Dermis blood vessel endothelial cell (primary cell): Measurements from ENCODE around the gene CTAG2. TPM values are rescaled to one million over a fixed set of nuclear protein-coding genes. Genes with fewer than 3 reads are reported as not detected.
"Not testable (repeated sequence)": the region's sequence is repeated elsewhere in the genome, so short reads cannot be mapped to it uniquely, and the experiment has no call there.

Experiments
- DNase-seq: peaks from one replicate; pipeline ENCODE4 v3.0.0; 2010
- total RNA-seq: library from RNA; depleted of rRNA; stranded (reverse); fragments of >200 nt; gene quantifications from 2 replicates; pipeline ENCODE4 v1.2.3, GENCODE V29; 2014

The CTAG2 gene
- not detected in 2 replicates for total RNA-seq

DNA sequence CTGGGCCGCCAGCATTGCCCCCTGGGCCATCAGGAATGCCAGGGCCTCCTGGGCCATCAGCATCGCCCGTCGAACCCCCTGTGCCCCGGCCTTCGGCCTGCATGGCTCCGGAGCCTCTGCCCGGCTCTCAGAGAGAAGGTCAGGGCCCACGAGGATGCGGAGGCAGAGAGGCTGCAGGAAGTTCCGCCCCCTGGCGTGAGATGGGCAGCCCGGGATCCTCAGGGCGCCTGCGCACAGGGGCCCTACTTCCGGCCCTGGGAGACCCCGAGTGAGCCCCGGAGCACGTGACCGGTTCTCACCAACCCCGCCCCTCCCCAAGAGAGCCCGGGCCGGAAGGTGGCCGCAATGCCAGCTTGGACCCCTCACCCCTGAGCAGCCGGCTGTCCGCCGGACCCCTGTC, at the start of gene CTAG2:
CTAG2 (minus strand) TSS at position 167 of the 400 bp plus-strand sequence; CDS start at position 103, 64 bp downstream.
- not testable (repeated sequence) for DNase-seq

DNA sequence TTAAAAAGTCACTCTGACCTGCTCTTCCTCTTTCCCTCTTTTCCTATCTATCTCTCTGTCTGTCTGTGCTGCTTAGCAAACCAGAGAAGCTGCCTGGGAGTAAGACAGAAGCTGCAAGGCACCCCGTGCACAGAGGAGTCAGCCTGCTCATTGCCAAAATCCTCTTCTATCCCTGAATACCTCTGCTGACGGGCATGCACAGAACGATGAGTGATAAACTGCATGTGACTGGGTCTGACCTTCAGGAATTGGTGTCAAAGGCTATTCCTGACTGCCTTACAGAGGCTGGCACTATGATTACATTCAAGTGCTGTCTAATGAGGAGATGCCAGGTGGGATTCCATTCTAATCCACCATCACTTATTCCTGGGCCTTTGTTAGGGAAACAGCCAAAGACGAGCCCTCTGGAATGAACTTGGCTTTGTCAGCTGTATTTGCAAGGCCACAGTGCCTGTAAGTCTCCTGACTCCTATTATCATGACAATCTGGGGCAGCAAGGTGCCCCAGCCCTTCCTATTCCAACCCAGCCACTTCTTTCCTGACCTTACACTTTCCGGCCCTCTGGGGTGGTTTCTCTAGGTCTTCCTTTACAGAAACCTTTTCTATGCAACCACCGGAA, 45.4 kb upstream of the CTAG2 start:
- DNase-seq: no peak

DNA sequence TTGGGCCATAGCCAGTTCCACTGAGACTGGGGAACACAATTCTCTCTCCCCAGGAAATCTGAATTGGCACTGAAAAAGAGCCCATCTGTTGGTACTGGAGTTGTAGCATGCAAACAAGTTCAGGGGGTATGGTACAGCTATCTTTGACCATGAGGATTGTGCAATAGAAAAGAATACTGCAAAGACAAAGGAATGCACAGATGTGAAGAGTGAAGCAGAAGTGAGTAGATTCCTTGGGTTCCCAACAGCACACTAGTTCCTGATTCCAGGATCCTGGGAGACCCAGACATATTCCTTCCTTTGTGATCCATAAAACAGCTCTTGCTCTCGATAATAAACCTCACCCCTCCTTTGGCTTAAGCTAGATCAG, 43.3 kb upstream of the CTAG2 start:
- DNase-seq: no peak

DNA sequence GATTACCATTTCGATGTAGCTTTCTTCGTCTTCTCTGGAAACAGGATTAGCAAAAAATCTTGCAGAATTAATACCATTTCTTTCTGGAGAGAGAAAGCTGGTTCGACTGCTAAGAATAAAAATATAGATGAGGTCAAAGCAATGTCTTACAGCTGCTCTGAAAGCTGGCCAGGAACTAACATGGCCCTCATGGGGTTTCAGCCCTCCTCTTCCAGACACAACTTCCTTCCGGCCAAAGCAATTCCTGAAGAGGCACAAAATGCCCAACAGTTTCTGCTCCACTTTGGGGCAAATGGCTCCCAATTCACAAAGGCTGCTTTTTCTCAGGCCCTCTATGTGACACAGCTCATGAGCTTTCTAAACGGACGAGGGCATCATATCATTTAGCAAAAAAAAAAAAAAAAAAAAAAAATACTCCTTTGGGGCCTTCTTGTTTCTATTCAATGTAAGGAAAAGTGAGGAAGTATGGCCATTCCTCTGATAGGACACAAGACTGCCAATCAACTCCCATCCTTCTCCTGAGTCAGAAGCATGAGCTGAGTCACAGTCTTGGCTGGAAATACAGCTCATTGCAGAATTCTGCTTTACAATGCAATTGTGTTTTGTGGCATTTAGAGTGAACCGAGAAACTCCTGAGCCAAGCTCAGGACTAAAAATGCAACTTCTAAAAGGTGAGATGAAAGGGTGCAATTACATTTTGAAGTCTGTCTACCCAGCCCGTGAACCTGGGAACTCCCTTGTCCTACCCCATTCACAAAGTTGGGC, 42.7 kb upstream of the CTAG2 start:
- peak; percentile 66 for DNase-seq

DNA sequence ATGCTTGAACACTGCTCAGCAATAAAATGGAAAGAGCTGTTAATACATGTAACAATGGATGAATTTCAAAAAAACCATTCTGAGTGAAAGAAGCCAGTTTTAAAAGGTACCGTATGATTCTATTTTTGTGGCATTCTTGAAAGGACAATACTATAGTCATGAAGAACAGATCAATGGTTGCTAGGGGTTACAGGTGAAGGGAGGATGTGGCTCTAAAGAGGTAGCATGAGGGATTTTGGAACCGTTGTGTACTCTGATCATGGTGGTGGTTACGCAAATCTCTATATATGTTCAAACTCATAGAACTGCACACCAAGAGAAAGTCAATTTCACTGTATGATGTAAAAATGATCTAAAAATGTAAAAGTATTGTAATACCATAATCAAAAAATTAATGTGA, 40.0 kb upstream of the CTAG2 start:
- DNase-seq: no peak

DNA sequence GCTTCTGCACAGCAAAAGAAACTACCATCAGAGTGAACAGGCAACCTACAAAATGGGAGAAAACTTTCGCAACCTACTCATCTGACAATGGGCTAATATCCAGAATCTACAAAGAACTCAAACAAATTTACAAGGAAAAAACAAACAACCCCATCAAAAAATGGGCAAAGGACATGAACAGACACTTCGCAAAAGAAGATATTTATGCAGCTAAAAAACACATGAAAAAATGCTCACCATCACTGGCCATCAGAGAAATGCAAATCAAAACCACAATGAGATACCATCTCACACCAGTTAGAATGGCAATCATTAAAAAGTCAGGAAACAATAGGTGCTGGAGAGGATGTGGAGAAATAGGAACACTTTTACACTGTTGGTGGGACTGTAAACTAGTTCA, 37.1 kb upstream of the CTAG2 start:
- not testable (repeated sequence) for DNase-seq

DNA sequence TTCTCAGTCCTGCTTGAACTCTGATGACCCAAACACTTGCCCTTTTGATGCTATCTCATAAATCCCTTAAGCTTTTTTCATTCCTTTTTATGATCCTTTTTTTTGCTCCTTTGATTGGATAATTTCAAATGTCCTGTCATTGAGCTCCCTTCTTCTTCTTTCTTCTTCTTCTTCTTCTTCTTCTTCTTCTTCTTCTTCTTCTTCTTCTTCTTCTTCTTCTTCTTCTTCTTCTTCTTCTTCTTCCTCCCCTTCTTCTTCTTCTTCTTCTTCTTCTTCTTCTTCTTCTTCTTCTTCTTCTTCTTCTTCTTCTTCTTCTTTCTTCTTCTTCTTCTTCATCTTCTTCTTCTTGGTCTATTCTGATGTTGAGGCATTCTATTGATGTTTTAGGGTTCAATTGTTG, 18.7 kb upstream of the CTAG2 start:
- DNase-seq: not testable (repeated sequence)

DNA sequence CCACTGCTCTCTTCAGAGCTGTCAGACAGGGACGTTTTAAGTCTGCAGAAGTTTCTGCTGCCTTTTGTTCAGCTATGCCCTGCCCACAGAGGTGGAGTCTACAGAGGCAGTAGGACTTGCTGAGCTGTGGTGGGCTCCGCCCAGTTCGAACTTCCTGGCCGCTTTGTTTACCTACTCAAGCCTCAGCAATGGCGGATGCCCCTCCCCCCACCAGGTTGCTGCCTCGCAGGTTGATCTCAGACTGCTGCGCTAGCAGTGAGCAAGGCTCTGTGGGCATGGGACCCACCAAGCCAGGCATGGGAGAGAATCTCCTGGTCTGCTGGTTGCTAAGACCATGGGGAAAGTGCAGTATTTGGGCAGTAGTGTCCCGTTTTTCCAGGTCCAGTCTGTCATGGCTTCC, 17.5 kb upstream of the CTAG2 start:
- DNase-seq: not testable (repeated sequence)

DNA sequence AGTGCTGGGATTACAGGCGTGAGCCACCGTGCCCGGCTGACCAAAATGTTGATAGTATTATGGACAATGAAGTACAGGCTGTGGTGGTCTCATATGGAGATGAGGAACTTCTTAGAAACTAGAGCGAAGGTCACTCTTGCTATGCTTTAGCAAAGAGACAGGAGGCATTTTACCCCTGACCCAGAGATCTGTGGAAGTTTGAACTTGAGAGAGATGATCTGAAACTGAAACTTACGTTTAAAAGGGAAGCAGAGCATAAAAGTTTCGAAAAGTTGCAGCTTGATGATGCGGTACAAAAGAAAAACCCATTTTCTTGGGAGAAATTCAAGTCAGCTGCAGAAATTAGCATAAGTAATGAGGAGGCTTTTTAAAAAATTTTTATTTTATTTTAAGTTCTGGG, 8.5 kb upstream of the CTAG2 start:
- no peak for DNase-seq

DNA sequence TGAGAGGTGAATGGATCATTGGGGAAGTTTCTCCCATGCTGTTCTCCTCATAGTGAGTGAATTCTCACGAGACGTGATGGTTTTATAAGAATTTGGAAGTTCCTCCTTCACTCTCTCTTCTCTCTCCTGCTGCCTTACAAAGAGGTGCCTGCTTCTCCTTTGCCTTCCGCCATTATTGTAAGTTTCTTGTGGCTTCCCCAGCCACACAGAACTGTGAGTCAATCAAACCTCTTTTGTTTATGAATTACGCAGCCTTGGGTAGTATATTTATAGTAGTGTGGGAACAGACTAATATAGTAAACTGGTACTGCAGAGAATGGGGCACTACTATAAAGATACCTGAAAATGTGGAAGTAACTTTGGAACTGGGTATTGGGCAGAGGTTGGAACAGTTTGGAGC, 7.8 kb upstream of the CTAG2 start:
- DNase-seq: no peak

DNA sequence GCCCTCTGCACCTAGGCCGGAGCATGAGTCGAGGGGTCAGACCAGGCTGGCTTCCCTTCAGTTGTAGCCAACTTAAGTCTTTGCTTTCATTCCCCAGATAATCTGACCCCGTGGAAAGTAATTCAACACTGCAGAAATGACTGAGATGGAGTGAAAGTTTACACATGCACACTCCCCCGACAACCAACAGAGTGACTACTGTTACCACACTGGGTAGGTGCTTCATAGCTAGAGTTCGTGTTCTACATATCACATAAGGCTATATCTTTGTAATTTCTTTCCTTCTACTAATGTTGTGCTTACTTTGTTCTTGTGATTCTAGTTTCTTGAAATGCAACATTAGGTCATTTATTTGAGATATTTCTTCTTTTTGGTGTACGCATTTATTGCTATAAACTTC, 7.2 kb upstream of the CTAG2 start:
- no peak for DNase-seq

DNA sequence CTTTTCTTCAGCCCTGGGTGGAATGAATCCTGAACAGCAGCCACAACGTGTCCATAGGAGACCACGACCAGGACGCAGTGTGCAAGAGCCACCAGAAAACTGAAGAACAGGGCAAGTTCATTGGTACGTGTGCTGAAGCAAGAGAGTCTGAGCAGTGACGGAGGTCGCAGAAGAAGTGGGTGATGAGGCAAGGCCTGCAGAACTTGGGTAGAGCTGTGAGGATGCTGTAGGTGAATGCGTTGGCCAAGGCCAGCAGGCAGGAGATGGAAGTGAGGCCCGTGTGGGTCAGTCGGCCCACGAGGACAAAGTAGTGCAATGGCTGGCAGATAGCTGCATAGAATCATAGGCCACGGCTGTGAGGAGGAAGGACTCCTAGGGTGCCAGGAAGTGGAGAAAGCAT, 5.6 kb upstream of the CTAG2 start:
- DNase-seq: no peak

DNA sequence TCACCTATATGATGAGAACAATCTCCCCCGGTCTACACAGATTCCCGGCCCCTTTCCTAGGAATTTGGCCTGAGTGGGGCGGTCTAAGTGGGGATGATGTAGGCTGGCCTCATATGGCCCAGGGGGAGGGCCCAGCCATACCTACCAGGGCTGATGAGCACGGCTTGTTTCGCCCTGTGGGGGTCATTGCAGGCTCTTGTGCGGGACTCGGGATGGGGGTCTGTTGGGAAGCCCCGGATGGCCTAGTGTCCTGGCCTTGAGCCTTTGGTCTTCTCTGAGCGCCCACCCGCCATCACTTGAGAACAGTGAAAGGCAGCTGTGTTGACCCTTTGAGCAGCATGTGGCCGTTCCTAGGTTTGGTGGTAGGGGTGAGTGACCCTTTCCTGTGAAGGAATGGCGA, 4.8 kb upstream of the CTAG2 start:
- DNase-seq: no peak

DNA sequence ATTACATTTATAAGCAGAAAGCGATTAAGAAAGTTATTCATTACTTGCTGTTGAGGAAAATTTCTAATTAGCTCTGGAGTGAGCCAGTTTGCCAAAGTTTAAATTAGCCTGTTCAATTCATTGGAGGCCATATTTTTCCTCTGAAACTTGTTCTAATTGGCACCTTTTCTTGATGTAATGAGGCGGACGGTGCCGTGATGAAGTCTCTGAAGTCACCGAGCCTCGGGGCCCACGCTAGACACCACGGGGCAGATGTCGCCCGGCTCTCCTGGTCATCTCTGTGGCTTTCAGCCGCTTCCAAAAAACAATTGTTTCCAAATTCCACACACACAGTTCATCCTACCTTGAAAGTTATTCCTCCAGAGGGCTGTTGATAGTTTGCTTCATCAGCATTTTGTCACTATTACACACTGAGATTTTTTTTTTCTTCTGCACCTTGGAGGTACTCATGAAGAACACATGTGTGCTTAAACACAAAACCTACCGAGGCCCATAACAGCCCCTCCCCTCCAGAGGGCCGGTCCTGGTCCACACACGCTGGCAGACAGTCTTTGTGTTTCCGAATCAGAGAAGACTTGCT, 3.9 kb upstream of the CTAG2 start:
- DNase-seq: no peak

DNA sequence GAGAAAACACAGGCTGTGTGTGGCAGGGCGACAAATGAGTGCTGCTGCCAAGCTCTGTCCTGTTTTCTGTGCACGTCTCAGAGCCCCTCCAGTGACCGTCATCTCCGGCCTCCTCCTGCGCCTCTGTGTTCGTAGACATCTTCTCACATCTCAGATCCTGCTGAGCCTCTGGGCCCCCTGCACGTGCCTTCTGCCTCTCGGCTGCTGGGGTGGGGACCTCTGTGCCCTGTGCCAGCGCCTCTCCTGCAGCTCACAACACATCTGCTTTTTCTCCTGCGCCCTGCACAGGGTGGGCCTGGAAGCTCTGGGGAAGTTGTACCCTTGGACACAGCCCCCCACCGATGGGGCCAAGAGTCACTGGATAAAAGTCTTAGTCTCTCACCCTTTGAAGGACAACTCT, 2.4 kb upstream of the CTAG2 start:
- no peak for DNase-seq

DNA sequence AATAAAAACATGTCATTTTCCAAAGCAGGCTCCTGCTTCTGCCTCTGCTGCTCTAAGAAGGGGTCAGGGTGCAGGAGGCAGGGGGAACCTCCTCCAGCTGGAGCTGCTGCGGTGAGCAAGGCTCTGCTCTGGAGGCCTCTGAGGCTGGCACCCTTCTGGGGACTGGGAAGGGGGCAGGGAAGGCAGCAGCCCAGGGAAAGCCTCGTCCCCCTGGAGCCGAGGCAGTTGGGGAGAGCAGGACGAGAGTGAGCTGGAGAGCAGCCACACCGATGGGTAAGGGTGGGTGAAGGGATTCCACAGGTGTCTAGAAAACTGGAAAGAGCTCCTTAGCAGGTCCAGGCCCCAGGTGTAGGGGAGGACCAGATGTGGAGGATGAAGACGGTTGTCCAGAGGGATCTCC, 2.0 kb upstream of the CTAG2 start:
- DNase-seq: no peak

DNA sequence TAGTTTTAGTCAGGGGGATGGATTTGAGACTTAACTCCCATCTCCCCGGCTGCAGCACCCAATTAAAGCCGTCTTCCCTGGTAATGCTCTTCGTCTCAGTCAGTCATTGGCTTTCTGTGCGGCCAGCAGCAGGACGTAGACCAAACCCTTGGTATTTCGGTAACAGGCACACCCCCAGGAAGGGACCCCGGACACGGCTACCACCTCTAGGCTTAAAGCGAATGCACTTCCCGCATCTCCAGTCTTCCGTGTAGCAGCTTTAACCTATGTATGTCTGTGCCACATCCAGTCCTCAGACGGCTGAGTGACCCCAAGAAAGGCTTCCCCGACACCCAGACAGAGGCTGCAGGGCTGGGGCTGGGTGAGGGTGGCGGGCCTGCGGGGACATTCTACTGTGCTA, 1.5 kb upstream of the CTAG2 start:
- DNase-seq: no peak

DNA sequence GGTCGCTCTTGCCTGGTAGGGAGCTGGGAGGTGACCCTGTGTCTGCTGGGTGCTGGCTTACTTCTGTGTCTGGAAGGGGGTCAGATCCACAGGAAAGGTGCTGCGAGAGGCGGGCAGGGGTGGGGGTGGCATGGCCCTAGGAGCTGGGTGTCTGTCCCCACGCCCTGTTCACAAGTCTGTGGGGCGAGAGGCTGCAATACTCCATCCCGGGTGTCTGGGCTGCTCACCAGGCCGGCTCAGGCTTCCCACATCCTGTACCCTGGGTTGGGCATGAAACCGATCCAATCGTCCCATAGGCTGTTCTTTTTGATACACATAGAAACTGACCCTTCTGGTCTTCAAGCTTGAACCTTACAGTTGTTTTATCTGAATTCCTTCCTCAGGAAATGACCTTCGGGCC, 993 bp upstream of the CTAG2 start:
- no peak for DNase-seq

DNA sequence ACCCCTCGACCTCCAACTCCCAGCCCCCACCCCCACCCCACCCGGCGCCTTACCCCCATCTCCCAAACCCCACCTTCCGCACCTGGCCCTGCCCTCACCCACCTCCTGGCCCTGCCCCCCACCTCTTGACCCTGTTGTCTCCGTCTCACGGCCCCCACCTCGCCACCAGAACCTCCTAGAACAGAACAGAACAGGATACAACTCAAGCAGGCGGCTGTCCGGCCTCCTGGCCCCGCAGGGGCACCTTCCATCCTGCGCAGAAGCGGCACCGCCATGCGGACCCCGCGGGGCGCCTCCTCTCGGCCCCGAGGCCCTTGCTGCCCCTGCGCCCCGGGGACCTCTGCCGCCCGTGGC, 354 bp downstream of the CTAG2 start:
- DNase-seq: no peak

DNA sequence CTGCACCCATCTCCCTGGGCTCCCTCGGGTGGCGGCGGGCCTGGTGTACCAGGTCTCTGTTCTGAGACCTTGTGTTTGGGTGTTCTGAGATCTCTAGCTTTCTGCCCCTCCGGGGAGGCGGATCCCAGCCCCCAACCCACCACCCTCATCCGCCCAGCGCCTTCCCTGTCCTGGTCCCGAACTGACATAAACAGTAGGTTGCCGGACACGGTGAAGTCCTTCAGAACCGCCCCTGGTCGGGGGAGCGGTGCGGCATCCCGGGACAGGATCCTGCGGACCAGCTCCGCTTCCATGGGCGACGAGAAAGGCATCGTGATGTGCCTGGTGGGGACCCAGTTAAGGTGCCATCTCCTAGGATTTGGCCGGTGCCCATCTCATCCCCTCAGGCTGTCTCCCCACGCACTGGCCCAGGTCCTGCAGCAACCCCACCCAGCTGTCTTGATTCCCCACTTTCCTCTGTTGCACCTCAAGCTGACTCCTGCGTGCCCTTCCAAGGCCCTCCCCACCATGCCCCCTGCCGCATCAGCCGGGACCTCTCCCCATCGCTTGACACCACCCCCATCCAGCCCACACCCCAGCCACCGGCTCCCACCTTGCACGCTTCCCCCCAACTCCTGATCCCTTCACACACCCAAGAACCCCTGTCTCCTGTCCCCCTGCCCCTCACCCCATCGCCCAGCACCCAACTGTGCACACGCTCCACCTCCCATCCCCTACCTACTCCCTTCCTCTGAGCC, 900 bp downstream of the CTAG2 start:
- no peak for DNase-seq

DNA sequence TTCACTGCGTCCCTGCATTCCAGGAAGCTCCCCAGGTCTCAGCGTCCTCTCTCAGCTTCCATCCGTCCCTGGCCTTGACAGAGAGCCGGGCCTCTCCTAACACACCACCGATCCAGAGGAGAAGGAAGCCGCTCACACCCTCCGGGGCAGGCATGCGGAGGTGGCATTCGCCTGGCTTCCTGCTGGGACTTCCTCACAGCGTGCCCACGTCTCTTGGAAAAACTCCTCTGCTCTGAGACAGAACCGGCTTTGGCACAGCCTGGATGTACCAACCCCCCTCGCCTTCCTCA, 3.2 kb downstream of the CTAG2 start:
- peak; percentile 14 for DNase-seq

DNA sequence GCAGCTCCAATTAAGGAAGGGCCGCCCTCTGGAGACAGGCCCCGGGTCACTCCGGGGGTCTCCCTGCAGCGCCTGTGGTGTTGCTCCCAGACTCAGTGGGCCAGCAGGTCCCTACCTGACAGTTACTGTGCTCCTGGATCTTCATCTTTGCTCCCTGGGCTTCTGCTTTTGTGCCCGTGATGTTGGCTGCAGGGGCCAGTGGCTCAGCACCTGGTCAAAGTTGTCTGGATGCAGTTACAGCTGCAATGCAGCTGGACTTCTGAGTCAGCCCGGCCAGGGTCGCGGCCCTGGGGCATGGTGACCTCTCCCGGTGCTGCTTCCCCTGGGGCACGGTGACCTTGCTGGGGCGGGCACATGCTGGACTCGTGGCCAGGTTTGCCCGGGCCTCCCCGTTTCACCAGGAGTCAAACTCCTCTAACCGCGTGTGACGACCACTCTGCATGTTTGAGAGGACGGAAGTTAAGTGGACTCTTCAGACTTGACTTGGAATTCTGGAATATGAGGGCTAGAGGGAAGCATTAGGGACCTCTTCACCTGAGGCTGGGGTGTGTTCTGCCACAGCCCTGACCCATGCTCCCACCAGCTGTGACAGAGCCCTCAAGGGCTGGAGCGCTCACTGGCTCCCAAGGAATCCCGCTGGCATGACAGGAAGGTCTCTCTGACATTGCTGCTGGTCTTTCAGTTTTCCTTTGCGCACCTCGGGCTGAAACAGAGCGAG, 3.7 kb downstream of the CTAG2 start:
- DNase-seq: peak; percentile 2

DNA sequence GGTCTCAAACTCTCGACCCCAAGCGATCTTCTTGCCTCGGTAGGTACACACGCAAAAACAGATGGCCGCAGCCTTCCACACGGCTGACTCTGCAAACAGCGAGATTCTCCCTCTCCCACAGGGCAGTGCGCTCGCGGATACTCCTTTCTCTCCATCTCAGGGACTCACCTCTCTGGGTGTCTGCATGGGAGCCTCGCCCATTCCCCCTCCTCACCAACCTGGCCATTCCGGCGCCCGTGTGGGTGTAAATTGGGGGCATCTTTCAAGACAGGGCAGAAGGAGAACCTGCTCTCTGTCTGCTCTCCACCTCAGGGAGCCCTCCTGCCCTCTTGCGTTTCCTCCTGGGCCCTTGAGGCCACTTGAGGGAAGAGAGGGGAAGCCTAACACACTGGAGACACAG, 4.4 kb downstream of the CTAG2 start:
- no peak for DNase-seq
